ENCODE measurements around the gene ADGRV1.

- TF ChIP-seq CTCF (conservative IDR thresholded peaks at IDR 0.05; ENCODE audit: low read depth, low read length) (no peak), EZH2 (IDR thresholded peaks at IDR 0.05; ENCODE audit: borderline replicate concordance, low read depth, low read length, poor library complexity, severe bottlenecking) (no peak)
Observed at GRCh38 chr5:90645024-90645610, 86.5 kb downstream of the ADGRV1 start.

Measured in A673 (cell line).